ENCODE data around the gene ADRA2B.

DNA sequence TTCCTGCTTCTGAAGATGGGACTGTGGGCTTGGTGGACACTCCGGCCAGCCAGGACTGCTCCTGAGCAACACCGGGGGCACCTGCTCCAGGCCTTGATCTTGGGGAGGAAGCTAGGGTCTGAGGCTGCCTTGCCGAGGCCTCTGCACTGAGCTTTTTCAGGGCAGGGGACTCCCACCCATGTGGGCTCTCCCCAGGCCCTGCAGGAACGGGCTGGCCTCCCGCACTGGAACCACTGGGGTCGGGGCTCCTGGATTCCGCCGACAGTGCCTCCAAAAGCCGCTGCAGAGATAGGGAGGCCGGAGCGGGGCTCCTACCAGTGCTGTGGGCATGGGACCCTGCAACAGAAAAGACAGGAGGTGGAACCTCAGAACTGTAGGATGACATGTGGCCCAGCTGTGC, 7.6 kb upstream of the ADRA2B start:
- TF ChIP-seq CTCF (optimal IDR thresholded peaks at IDR 0.05 in 1 of 3, IDR thresholded peaks at IDR 0.05 in 1 of 3, conservative IDR thresholded peaks at IDR 0.05 in 1 of 3; ENCODE audit: extremely low read depth in 1 of 3, insufficient read depth in 2 of 3, low read length in 3 of 3) (no peak), EZH2 (IDR thresholded peaks at IDR 0.05; ENCODE audit: low read length) (no peak)
